ENCODE results near the gene PHF2. TPM values are rescaled to one million over a fixed set of nuclear protein-coding genes. Genes with fewer than 3 reads are reported as not detected.

PHF2 gene
- total RNA-seq, 2 donors from 2014 or later: 32.4 to 32.9 TPM

DNA sequence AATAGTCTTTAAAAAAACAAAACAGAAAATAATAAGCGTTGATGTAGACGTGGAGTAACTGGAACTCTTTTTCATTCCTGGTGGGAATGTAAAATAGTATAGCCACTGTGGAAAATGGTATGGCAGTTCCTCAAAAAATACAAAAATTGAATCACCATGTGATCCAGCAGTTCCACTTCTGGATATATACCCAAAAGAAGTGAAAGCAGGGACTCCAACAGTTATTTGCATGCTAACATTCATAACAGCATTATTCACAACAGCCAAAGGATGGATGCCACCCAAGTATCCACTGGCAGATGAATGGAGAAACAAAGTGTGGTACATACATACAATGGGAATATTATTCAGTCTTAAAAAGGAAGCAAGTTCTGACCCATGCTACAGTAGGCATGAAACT, 4.2 kb upstream of the PHF2 start:
- WGBS: 98% methylated on average over 2 of the region's 2 CpGs
- intact Hi-C loops (cut with DNase I): no loop called here
- H3K4me3 ChIP-seq: no peak overlapping the region

DNA sequence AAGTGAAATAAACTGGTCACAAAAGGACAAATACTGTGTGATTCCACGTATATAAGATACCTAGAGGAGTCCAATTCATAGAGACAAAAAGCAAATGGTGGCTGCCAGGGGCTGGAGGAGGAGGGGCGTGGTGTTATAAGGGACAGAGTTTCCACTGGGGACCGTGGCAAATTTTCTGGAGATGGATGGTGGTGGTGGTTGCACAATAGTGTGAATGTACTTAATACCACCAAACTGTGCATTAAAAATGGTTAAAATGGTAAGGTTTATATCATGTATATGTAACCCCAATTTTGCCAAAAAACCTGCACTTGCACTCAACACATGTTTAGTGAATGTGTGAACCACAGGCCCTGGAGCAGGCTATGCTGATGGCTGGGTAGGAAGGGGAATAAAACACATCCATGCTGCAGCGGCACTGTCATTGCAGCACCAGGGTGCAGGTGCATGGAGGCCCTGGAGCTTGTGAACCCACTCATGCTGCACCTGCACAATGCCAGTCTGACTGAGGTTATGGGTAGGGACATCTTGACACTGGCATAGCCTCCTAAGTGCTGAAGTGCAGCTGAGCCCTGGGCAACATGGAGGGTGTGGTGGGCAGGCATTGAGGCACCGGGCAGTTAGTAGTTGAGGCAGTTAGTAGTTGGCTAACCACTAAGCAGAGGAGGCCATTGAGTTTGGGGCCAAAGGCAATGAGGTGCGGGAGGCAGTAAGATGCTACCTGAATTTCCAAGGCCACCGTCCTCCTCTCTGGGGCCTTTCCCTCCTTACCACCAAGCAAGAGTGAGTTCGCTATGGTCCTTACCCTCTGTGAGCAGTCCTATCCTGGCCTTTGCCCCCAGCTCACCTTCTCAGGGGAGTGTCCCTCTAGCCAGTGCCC, 3.5 kb upstream of the PHF2 start:
- 93% methylated on average over 8 of the region's 8 CpGs for WGBS
- Histone ChIP-seq H3K27ac (no peak overlapping the region), H3K4me1 (replicated peaks) (peaks cover 8% of the 10 kb centered on the region), H3K27me3 (replicated peaks; ENCODE audit: insufficient read depth) (no peaks in the 10 kb centered on the region), H3K9me3 (no peaks in the 10 kb centered on the region), H3K4me3 (no peak overlapping the region), H3K36me3 (no peaks in the 10 kb centered on the region)
- no peak for DNase-seq (ENCODE audit: low spot score)
- TF ChIP-seq POLR2A (IDR thresholded peaks at IDR 0.05) (no peak), POLR2AphosphoS5 (IDR thresholded peaks at IDR 0.05) (no peak)
- TF ChIP-seq, protein P1, sequence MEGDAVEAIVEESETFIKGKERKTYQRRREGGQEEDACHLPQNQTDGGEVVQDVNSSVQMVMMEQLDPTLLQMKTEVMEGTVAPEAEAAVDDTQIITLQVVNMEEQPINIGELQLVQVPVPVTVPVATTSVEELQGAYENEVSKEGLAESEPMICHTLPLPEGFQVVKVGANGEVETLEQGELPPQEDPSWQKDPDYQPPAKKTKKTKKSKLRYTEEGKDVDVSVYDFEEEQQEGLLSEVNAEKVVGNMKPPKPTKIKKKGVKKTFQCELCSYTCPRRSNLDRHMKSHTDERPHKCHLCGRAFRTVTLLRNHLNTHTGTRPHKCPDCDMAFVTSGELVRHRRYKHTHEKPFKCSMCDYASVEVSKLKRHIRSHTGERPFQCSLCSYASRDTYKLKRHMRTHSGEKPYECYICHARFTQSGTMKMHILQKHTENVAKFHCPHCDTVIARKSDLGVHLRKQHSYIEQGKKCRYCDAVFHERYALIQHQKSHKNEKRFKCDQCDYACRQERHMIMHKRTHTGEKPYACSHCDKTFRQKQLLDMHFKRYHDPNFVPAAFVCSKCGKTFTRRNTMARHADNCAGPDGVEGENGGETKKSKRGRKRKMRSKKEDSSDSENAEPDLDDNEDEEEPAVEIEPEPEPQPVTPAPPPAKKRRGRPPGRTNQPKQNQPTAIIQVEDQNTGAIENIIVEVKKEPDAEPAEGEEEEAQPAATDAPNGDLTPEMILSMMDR (IDR thresholded peaks at IDR 0.05): no peak
- intact Hi-C loops (cut with DNase I): no loop called here

More for the DNA sequence above, 4.2 kb upstream of the PHF2 start:
- no peak for DNase-seq (ENCODE audit: low spot score)
- H3K27ac ChIP-seq: no peak overlapping the region
- TF ChIP-seq POLR2AphosphoS5 (IDR thresholded peaks at IDR 0.05) (no peak), POLR2A (IDR thresholded peaks at IDR 0.05) (no peak)
- TF ChIP-seq, protein P1 (IDR thresholded peaks at IDR 0.05): no peak
- H3K9me3 ChIP-seq: no peaks in the 10 kb centered on the region
- peaks cover 6% of the 10 kb centered on the region for H3K4me1 ChIP-seq (replicated peaks)
- no peaks in the 10 kb centered on the region for H3K27me3 ChIP-seq (replicated peaks; ENCODE audit: insufficient read depth)
- H3K36me3 ChIP-seq: no peaks in the 10 kb centered on the region

GRCh38 chr9:93573516-93573828, 2.9 kb upstream of the PHF2 start:
- no peak for TF ChIP-seq POLR2AphosphoS5 (IDR thresholded peaks at IDR 0.05)
- TF ChIP-seq, protein P1 (IDR thresholded peaks at IDR 0.05): no peak
- no peak for TF ChIP-seq POLR2A (IDR thresholded peaks at IDR 0.05)
- no peak for DNase-seq (ENCODE audit: low spot score)
- 96% methylated on average over 3 of the region's 3 CpGs for WGBS
- Histone ChIP-seq H3K9me3 (no peaks in the 10 kb centered on the region), H3K4me1 (replicated peaks) (peaks cover 14% of the 10 kb centered on the region), H3K27me3 (replicated peaks; ENCODE audit: insufficient read depth) (no peaks in the 10 kb centered on the region), H3K4me3 (no peak overlapping the region), H3K27ac (no peak overlapping the region), H3K36me3 (no peaks in the 10 kb centered on the region)
- intact Hi-C loops (cut with DNase I): no loop called here

DNA sequence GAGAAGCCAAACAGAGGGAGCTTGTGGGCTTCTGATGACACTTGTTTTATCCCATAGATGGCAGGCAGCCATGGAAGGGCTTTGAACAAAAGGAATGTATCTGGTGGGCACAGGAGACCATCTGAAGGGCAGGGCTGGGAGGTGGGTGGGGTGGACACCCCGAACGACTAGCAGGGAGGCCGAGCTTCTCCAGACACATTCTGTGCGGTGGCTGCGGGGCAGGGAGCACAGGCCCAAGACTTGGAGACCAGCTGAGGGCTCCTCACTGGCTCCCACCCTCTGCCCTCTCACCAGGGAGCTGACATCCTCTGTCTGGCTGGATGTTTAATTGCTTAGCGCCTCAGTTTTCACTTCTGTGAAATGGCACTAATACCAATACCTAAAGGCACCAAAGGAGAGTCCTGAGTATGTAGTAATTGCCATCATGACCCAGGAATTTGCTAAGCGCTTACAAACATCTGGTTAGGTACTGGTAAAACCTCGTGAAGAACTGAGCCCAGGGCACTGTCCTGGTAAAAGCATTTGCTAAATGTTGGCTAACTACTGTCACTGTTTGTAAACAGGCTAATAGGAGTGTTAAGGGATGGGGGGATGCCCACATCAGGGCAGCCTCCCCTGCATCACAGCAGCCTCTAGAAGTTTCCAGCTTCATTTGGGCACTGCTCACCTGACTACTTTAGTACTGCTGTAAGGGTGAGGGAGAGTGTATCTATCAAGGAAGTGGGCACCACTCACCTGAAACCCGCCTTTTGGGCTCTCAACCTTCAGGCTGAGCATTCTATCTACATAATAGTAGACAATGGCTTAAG, 2.1 kb upstream of the PHF2 start:
- Histone ChIP-seq H3K36me3 (no peaks in the 10 kb centered on the region), H3K27ac (no peak overlapping the region), H3K4me1 (replicated peaks) (peaks cover 18% of the 10 kb centered on the region), H3K27me3 (replicated peaks; ENCODE audit: insufficient read depth) (no peaks in the 10 kb centered on the region), H3K9me3 (no peaks in the 10 kb centered on the region), H3K4me3 (no peak overlapping the region)
- WGBS: 88% methylated on average over 9 of the region's 9 CpGs
- intact Hi-C loops (cut with DNase I): no loop called here
- no peak for DNase-seq (ENCODE audit: low spot score)
- no peak for TF ChIP-seq POLR2AphosphoS5 (IDR thresholded peaks at IDR 0.05)
- TF ChIP-seq, protein P1 (IDR thresholded peaks at IDR 0.05): no peak
- TF ChIP-seq POLR2A (IDR thresholded peaks at IDR 0.05): no peak
